GM19193 (cell line): ENCODE measurements around the gene FOXP4.

Experiments
- POLR2A ChIP-seq: IDR thresholded peaks from 4 replicates; pipeline ENCODE4 v1.6.1; 2011; ENCODE audit not compliant: insufficient read depth, insufficient read length; ENCODE audit errors: extremely low read depth

FOXP4 gene

DNA sequence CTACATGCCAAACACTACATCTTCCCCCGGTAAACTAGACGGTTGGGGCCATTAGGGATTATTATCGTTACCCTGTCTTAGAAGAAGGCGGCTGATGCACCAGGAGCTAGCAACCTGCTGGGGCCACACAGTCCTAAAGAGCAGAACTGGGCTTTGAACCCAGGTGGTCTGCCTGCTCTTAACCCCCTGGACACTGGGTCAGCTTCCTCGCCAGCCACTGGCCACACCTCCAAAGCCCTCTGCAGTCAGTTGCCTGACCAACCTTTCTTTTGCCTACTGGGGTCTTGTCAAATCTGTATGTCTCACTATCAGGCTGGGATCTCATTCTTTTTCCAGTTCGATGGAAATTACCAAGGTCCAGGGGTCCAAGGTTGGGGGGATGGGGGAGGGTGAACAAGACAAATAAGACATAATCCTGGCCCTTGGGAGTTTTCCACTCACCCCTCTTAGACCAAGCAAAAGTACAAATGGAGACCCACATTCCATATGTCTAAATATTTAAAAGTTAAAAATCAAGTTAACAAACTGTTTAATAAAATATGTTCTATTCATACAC, 34.0 kb upstream of the FOXP4 start:
- TF ChIP-seq POLR2A = no peak

GRCh38 chr6:41515995-41516394, 30.2 kb upstream of the FOXP4 start:
- no peak for TF ChIP-seq POLR2A

DNA sequence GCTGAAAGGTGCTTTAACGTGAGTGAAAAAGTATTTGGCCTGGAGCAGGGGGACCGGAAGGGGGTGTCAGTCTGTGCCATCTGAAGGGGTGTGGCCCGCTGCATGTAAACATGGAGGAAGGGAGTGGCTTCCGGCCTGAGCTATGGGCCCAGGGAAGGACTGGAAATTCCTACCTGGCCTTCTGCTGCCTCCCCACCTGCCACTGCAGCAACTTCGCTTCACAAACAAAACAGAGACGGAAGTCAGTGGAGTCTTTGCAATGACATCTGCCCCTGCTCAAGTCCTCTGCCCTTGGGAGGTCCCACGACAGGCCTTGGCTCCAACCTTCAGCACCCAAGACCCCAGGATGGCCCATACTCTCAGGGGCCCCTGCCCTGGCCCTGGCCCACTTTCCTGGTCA, 28.1 kb upstream of the FOXP4 start:
- TF ChIP-seq POLR2A = no peak

- TF ChIP-seq POLR2A = no peak
These were observed 26.9 kb upstream of the FOXP4 start for GRCh38 chr6:41519305-41519744.

DNA sequence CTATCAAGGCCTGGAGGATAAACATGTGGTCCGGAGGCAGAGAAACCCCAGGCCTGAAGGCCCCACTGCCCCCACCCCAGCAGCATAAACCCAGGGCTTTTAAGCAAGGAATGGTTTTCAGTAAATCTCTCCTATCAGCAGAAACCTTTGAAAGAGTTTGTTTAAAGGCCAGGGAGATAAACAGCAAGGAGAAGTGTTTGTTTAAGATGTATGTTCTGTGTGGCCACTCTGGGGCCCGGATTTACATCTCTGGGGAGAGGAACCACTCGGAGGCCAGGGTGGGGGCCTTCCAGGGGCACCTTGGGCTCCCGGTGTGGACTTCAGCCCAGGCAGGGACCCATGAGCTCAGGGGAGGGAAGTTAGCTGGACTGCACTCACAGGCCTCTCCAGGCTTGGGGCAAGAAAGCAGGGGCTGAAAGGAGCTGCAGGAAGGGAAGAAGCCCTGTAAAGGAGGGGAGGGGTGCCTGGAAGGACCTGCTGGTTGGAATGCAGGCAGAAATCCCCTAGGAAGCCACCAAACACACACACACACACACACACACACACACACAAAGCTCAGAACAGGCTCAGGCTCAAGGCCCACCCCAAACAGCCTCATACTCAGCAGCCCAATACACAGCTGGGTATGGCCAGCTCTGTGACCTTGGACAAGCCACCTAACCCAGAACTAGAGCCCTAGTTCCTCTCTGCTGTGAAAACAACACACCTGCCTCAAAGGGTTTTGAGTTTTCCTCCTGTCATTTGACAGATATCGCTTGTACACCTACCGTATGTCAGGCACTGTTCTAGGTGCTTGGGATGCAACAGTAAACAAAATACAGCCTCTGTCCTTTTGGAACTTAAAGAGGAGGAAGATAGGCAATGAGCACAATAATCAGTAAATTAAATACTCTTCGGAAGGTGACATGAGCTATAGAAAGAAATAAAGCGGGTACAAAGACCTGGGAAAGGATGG, 26.2 kb upstream of the FOXP4 start:
- no peak for TF ChIP-seq POLR2A

GRCh38 chr6:41522780-41523548, 23.2 kb upstream of the FOXP4 start:
- no peak for TF ChIP-seq POLR2A

DNA sequence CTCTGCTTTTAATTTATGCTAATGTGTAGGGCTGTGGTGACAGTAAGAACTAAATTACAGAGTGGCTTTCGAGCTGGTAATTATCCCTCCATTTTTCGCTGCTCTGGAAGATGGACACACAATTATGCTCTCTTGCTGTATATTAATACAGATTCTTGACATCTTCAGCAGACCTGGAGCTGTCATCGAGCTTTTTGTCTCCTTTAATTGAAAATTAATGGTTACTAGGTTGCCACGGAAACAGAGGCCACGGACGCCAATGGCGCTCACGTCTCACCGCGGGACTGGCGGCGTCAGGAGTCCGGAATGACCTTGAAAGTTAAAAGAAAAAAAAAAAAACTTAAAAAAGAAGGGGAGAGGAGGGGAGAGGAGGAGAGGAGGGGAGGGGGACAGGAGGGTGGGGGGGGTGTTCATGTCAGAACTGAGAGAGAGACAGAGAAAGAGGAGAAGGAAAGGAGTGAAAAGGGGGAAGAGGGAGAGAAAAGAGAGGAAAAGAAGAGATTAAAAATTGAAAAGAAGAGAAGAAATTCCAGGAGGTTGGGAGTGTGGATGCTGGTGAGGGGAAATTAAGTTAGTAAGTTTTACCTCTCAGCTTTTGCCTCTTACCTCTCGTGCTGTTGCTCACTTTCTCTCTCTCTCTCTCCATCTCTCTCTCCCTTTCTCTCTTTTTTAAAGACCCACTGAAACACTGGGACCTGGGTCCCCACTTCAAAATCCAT, 22.1 kb upstream of the FOXP4 start:
- TF ChIP-seq POLR2A = no peak

DNA sequence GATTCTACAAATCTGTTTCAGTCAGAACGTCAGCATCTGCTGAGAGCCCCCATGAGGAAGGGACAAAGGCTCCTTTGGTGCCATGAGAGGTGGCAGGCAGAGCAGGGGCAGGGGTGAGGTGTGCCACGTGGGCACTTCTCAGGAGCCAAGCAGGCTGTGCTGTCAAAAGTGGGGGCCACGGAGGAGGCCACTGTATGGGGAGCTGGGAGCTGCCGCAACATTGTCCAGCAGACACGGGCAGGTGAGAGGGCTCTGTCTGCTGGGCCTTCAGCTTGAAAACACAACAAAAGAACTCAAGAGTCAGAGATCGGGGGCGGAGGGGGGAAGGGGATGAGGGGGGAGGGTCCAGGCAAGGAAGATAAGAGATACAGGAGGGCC, 21.6 kb upstream of the FOXP4 start:
- no peak for TF ChIP-seq POLR2A

DNA sequence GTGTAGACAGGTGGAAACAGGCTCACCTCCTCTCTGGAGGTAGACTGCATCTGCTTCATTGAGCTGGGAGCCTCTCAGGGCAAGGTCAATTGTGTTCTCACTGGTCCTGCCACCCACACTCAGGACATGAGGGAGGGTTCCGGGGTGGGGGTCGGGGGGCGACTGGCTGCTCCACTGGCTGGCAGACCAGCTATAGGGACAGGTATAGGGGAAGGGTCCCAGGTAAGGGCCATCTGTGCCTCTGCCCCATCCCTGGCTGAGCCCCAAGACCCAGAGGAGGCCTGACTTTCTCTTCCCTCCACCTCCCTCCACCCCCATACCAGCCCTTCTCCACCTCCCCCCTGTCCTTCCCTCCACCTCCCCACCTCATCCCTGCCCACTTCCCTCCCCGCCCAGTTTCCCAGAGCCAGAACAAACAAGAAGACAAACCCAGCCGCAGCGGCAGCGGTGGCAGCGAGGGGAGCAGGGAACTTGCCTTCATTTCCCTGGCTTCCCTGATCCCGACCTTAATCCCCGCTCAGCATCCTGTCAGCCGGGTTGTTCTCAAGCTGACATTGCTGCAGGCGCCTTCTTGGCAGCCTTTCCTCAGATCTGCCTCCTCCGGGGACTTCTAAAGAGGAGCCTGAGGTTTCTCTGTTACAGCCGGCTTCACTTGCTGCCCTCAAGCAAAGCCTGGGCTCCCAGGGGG, 18.3 kb upstream of the FOXP4 start:
- no peak for TF ChIP-seq POLR2A

- TF ChIP-seq POLR2A = no peak
These were observed 17.7 kb upstream of the FOXP4 start for GRCh38 chr6:41528409-41528963.

- TF ChIP-seq POLR2A = no peak
These were observed 17.1 kb upstream of the FOXP4 start for GRCh38 chr6:41529049-41529448.

- no peak for TF ChIP-seq POLR2A
These were observed 16.2 kb upstream of the FOXP4 start for GRCh38 chr6:41529970-41530369.

- no peak for TF ChIP-seq POLR2A
These were observed 15.7 kb upstream of the FOXP4 start for GRCh38 chr6:41530476-41530875.

DNA sequence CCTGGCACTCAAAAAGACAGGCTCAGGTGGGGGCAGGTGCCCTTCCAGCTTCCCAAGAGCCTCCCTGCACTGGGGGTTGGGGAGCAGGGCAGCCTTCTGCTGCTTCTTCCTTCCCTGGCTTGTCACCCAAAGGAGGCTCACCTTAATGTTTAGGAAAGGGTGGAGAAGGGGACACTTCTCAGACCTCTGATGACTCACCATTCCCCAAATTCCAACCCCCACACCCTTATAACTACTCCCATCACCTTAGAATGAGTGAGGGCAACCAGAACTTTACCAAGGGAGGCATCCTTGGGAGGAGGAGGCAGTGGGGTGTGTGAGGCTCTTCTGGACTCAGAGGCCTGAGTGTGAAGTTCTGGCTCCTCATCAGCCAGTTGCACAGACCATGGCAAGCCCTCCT, 15.2 kb upstream of the FOXP4 start:
- TF ChIP-seq POLR2A = no peak

DNA sequence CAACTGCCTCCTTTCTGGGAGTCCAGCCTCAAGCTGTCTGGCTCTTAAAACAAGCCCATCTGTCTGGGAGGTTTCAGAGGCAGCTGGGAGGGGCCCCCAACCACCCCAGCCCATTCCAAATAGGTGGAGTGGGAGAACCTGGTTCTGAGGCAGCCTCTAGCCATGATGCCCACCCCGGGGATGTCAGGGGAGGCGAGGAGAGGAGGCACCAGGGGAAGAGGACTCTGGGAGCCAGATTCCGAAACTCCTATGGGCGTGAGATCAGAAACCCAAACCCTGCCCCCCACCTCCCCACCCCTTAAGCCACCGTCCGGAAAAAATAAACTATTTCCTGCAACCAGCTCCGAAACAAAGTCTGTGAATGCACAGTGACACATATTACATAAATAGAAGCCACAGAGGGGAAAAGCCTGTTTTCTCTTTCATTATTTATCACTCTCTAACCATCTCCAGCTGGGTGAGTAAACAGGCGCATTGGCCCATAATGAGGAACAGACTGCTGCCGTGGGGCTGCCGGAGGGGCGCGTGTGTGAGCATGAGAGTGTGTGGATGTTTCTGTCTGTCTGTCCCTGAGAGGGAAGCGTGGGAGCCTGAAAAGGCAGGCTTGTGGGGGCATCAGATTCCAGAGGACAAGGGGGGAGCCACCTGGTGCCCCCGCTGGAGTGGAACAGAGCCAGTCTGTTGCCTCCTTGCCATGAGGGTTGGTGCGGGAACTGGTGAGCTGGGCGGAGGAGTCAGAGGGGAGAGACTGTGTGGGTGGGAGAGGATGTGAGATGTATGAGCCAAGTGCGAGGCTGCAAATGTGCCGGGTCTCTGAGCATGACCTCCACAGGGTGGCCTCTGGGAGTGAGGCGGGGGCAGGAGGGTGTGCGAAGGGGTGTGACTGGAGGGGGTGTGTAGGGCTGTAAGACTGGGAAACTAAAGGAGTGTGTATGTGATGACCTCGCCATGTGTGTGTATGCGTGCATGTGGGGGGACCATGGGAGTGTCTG, 14.3 kb upstream of the FOXP4 start:
- TF ChIP-seq POLR2A = peak; percentile 54
